Naive thymus-derived CD4-positive, alpha-beta T cell (primary cell): ENCODE measurements around the gene SHFL. TPM values are rescaled to one million over a fixed set of nuclear protein-coding genes. Genes with fewer than 3 reads are reported as not detected.

Experiments
- ATAC-seq: fragments of 150-1000 bp; cut with Tn5 transposase; 2 replicates; pipeline ENCODE4 v1.10.0; 2021; ENCODE audit warnings: mild to moderate bottlenecking, moderate library complexity
- CTCF ChIA-PET: fragments of 350-600 bp; sonication (Branson Sonifier 250); formaldehyde crosslinking; loops from one replicate; lab custom pipeline; 2021; ENCODE audit warnings: antibody characterized with exemption; lab: Charles Lee
- POLR2A ChIA-PET: fragments of 350-600 bp; sonication (Branson Sonifier 250); formaldehyde crosslinking; loops from one replicate; lab custom pipeline; 2021; ENCODE audit warnings: antibody characterized with exemption, inconsistent platforms; lab: Charles Lee
- DNase-seq, 9 donors: peaks; one replicate each; pipeline versions ENCODE4 v3.0.0 to v3.0.0-alpha.2; 2020 to 2022; ENCODE audit warnings: mixed read lengths in 1 of 9
- H3K27ac ChIP-seq: one replicate; pipeline ENCODE4 v1.7.0; 2013; ENCODE audit warnings: mild to moderate bottlenecking, low read depth, low read length, moderate library complexity
- H3K27me3 ChIP-seq, 2 donors: one replicate each; pipeline ENCODE4 v1.7.0; 2013; ENCODE audit warnings: low read length in 2 of 2, mild to moderate bottlenecking in 2 of 2, moderate library complexity in 2 of 2; ENCODE audit not compliant: control insufficient read depth in 2 of 2, insufficient read depth in 2 of 2
- H3K36me3 ChIP-seq, 3 experiments: 1 replicate in 2 of 3; 2 replicates in 1 of 3; pipeline ENCODE4 v1.7.0; 2013; ENCODE audit warnings: low read length in 3 of 3, mild to moderate bottlenecking in 3 of 3, moderate library complexity in 1 of 3; ENCODE audit not compliant: insufficient read depth in 3 of 3, control insufficient read depth in 2 of 3
- H3K4me1 ChIP-seq, 2 donors: one replicate each; pipeline ENCODE4 v1.7.0; 2013; ENCODE audit warnings: low read length in 2 of 2, mild to moderate bottlenecking in 2 of 2, moderate library complexity in 1 of 2; ENCODE audit not compliant: control insufficient read depth in 2 of 2, insufficient read depth in 2 of 2
- H3K4me3 ChIP-seq: 2 replicates; pipeline ENCODE4 v1.7.0; 2013; ENCODE audit warnings: mild to moderate bottlenecking, low read length
- H3K9me3 ChIP-seq, 3 experiments: 1 replicate in 2 of 3; 2 replicates in 1 of 3; pipeline ENCODE4 v1.7.0; 2013; ENCODE audit warnings: low read length in 3 of 3; ENCODE audit not compliant: control insufficient read depth in 2 of 3
- H3K27ac Mint-ChIP-seq, 9 donors: one replicate each; pipeline ENCODE4 v1.8.0; 2020 to 2022; ENCODE audit warnings: mixed read lengths in 9 of 9, mild to moderate bottlenecking in 8 of 9, moderate library complexity in 5 of 9, inconsistent platforms in 2 of 9
- H3K27me3 Mint-ChIP-seq, 5 donors: one replicate each; pipeline ENCODE4 v1.8.0; 2021 to 2022; ENCODE audit warnings: mixed read lengths in 5 of 5, mild to moderate bottlenecking in 1 of 5
- H3K36me3 Mint-ChIP-seq, 5 donors: one replicate each; pipeline ENCODE4 v1.8.0; 2020 to 2022; ENCODE audit warnings: mixed read lengths in 5 of 5, mild to moderate bottlenecking in 3 of 5, inconsistent platforms in 1 of 5
- H3K4me1 Mint-ChIP-seq, 7 donors: one replicate each; pipeline ENCODE4 v1.8.0; 2020 to 2022; ENCODE audit warnings: mixed read lengths in 7 of 7, mild to moderate bottlenecking in 3 of 7, inconsistent platforms in 1 of 7
- H3K4me3 Mint-ChIP-seq, 10 donors: one replicate each; pipeline ENCODE4 v1.8.0; 2020 to 2022; ENCODE audit warnings: mild to moderate bottlenecking in 10 of 10, mixed read lengths in 10 of 10, moderate library complexity in 6 of 10, inconsistent platforms in 2 of 10
- H3K9me3 Mint-ChIP-seq, 11 donors: one replicate each; pipeline ENCODE4 v1.8.0; 2020 to 2022; ENCODE audit warnings: mixed read lengths in 11 of 11, mild to moderate bottlenecking in 4 of 11, inconsistent platforms in 1 of 11, moderate library complexity in 1 of 11
- intact Hi-C, 2 donors: fragments of 100-400 bp; cut with micrococcal nuclease; formaldehyde crosslinking; loops; one replicate each; pipeline ENCODE4 v1.15.1; 2023
- polyA plus RNA-seq, 2 donors: library from polyadenylated mRNA; unstranded; fragments of 300-500 nt; fragmentation: Illumina TruSeq; gene quantifications; one replicate each; pipeline ENCODE4 v1.2.3, GENCODE V29; 2021
- total RNA-seq, 6 experiments: library from RNA in 5 of 6; stranded (reverse) in 5 of 6; gene quantifications; 1 replicate in 5 of 6; 2 replicates in 1 of 6; pipeline ENCODE4 v1.2.3 and lab custom pipeline; 2021 to 2026

The SHFL gene
- total and polyA plus RNA-seq, 7 experiments from 2014 or later = 37.0 to 112 (median 77.2) TPM

GRCh38 chr19:10045371-10045770, 40.7 kb upstream of the SHFL start:
- Histone ChIP-seq H3K4me3 (no peak overlapping the region), H3K27ac (no peak overlapping the region), H3K4me1 (no peaks in the 10 kb centered on the region), H3K27me3 (no peaks in the 10 kb centered on the region), H3K36me3 (no peaks in the 10 kb centered on the region), H3K9me3 (peaks cover 0 to 34% (median 0%) of the 10 kb centered on the region in 3 experiments)
- Mint-ChIP-seq H3K4me1 (peaks cover 0 to 7% (median 0%) of the 10 kb centered on the region in 7 donors), H3K27me3 (peaks cover 4 to 44% (median 38%) of the 10 kb centered on the region in 5 donors), H3K4me3 (no peak overlapping the region), H3K9me3 (peaks cover 0 to 51% (median 24%) of the 10 kb centered on the region in 11 donors), H3K27ac (peak overlapping the region in 1 of 9 donors; percentile 59), H3K36me3 (peaks cover 0 to 12% (median 3%) of the 10 kb centered on the region in 5 donors)
- CTCF ChIA-PET = no interaction called here
- intact Hi-C loops = no loop called here
- POLR2A ChIA-PET = no interaction called here
- ATAC-seq = no peak
- no peak for DNase-seq

- no peaks in the 10 kb centered on the region for H3K36me3 ChIP-seq
- Mint-ChIP-seq H3K36me3 (peaks cover 0 to 4% (median 0%) of the 10 kb centered on the region in 5 donors), H3K27me3 (peaks cover 4 to 12% (median 9%) of the 10 kb centered on the region in 5 donors), H3K4me1 (peaks cover 0 to 4% (median 0%) of the 10 kb centered on the region in 7 donors), H3K9me3 (peaks cover 0 to 11% (median 2%) of the 10 kb centered on the region in 11 donors), H3K27ac (no peak overlapping the region), H3K4me3 (no peak overlapping the region)
- intact Hi-C loops = no loop called here
- H3K27ac ChIP-seq = no peak overlapping the region
- no peak for ATAC-seq
- no peak overlapping the region for H3K4me3 ChIP-seq
- H3K9me3 ChIP-seq = peaks cover 0 to 8% (median 0%) of the 10 kb centered on the region in 3 experiments
- DNase-seq = no peak
- no peaks in the 10 kb centered on the region for H3K27me3 ChIP-seq
- ChIA-PET CTCF (no interaction called here), POLR2A (no interaction called here)
- H3K4me1 ChIP-seq = no peaks in the 10 kb centered on the region
Measured at GRCh38 chr19:10049626-10050025, 36.5 kb upstream of the SHFL start.

- H3K27me3 ChIP-seq = no peaks in the 10 kb centered on the region
- POLR2A ChIA-PET = no interaction called here
Measured at GRCh38 chr19:10052602-10053360, 33.3 kb upstream of the SHFL start.

DNA sequence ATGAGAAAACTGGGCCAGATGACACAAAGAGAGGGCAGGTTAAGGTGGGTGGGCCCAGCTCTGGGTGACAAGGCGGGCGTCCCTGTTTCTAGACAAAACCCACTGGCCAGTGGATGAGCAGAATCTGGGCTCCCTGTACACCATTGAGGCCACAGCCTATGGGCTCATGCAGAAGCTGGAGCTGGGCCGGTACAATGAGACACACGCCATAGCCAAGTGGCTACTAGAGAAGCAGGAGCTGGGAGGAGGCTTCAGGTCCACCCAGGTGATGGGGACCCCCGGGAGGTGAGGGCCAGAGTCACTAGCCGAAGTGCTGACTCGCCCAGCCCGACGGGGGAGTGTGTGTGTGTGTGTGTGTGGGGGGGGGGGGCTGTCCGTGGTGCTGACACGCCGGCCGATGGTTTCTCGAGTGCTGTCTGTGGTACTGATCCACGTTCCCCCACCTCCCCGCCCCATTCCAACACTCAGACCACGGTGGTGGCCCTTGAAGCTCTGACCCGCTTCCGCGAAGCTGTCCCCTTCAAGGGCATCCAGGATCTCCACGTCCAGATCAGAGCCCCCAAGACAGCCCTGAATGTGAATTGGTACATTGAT, 24.3 kb upstream of the SHFL start:
- H3K27ac ChIP-seq = no peak overlapping the region
- H3K27me3 Mint-ChIP-seq = peaks cover 9 to 37% (median 12%) of the 10 kb centered on the region in 5 donors
- DNase-seq (no peak), ATAC-seq (no peak)
- no peak overlapping the region for H3K4me3 Mint-ChIP-seq
- H3K9me3 Mint-ChIP-seq = peaks cover 0 to 5% (median 0%) of the 10 kb centered on the region in 11 donors
- POLR2A ChIA-PET = no interaction called here
- peaks cover 0 to 1% (median 0%) of the 10 kb centered on the region in 7 donors for H3K4me1 Mint-ChIP-seq
- intact Hi-C loops = no loop called here
- H3K27ac Mint-ChIP-seq = no peak overlapping the region
- H3K4me1 ChIP-seq = no peaks in the 10 kb centered on the region
- H3K9me3 ChIP-seq = no peaks in the 10 kb centered on the region
- no peaks in the 10 kb centered on the region for H3K36me3 ChIP-seq
- CTCF ChIA-PET = no interaction called here
- no peaks in the 10 kb centered on the region for H3K36me3 Mint-ChIP-seq
- no peak overlapping the region for H3K4me3 ChIP-seq
- no peaks in the 10 kb centered on the region for H3K27me3 ChIP-seq

More at GRCh38 chr19:10052602-10053360, 33.3 kb upstream of the SHFL start:
- H3K27ac Mint-ChIP-seq = no peak overlapping the region
- no peaks in the 10 kb centered on the region for H3K36me3 Mint-ChIP-seq
- no peak overlapping the region for H3K27ac ChIP-seq
- intact Hi-C loops = no loop called here
- ATAC-seq (no peak), DNase-seq (no peak)
- H3K4me1 Mint-ChIP-seq = peaks cover 0 to 6% (median 0%) of the 10 kb centered on the region in 7 donors
- no peak overlapping the region for H3K4me3 ChIP-seq
- H3K9me3 Mint-ChIP-seq = peaks cover 0 to 3% (median 0%) of the 10 kb centered on the region in 11 donors
- H3K4me3 Mint-ChIP-seq = no peak overlapping the region
- no peaks in the 10 kb centered on the region for H3K4me1 ChIP-seq
- H3K27me3 Mint-ChIP-seq = no peaks in the 10 kb centered on the region
- CTCF ChIA-PET = no interaction called here
- no peaks in the 10 kb centered on the region for H3K36me3 ChIP-seq
- no peaks in the 10 kb centered on the region for H3K9me3 ChIP-seq

- ATAC-seq (no peak), DNase-seq (no peak)
- Mint-ChIP-seq H3K9me3 (peaks cover 0 to 9% (median 0%) of the 10 kb centered on the region in 11 donors), H3K4me3 (no peak overlapping the region), H3K27ac (no peak overlapping the region), H3K4me1 (peaks cover 0 to 5% (median 0%) of the 10 kb centered on the region in 7 donors), H3K27me3 (peaks cover 0 to 18% (median 5%) of the 10 kb centered on the region in 5 donors), H3K36me3 (peaks cover 0 to 4% (median 0%) of the 10 kb centered on the region in 5 donors)
- intact Hi-C loops = no loop called here
- Histone ChIP-seq H3K9me3 (no peaks in the 10 kb centered on the region), H3K27ac (no peak overlapping the region), H3K4me1 (no peaks in the 10 kb centered on the region), H3K27me3 (no peaks in the 10 kb centered on the region), H3K36me3 (no peaks in the 10 kb centered on the region), H3K4me3 (no peak overlapping the region)
- POLR2A ChIA-PET = interaction anchor here (0.6 kb wide), 1 partner anchor 246 kb away, joined by 3 read pairs; no protein-coding TSS in a partner anchor
- CTCF ChIA-PET = no interaction called here
Measured at GRCh38 chr19:10068205-10068604, 17.9 kb upstream of the SHFL start.

DNA sequence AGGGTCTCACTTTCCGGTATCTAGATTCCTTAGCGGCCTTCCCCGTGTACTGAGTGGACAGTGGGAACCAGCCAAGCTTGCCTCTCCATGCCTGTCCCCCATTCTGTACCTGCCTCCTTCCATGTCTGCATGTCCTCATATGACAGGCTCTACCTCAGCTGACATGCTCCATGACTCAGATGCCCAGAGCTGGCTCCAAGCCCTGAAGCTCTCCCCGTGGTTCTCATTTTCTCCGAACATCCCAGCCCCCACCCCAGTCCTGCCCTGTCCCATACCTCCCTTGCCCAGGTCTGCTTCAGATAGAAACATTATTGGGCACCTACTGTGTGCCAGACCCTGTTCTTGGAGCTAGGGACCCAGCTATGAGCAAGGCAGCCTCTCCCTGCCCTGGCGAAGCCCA, 17.1 kb upstream of the SHFL start:
- no peak overlapping the region for H3K4me3 Mint-ChIP-seq

More for the DNA sequence above, 17.1 kb upstream of the SHFL start:
- ATAC-seq (no peak), DNase-seq (no peak)
- H3K36me3 ChIP-seq = no peaks in the 10 kb centered on the region
- peaks cover 0 to 5% (median 3%) of the 10 kb centered on the region in 3 experiments for H3K9me3 ChIP-seq
- CTCF ChIA-PET = interaction anchor here (0.7 kb wide), 1 partner anchor 843 kb away, joined by 3 read pairs; no protein-coding TSS in a partner anchor
- peaks cover 0 to 9% (median under 1%) of the 10 kb centered on the region in 11 donors for H3K9me3 Mint-ChIP-seq
- no peak overlapping the region for H3K4me3 ChIP-seq
- H3K4me1 ChIP-seq = no peaks in the 10 kb centered on the region
- intact Hi-C loops = no loop called here
- POLR2A ChIA-PET = no interaction called here
- H3K27me3 ChIP-seq = no peaks in the 10 kb centered on the region
- peaks cover 0 to 18% (median 5%) of the 10 kb centered on the region in 5 donors for H3K27me3 Mint-ChIP-seq
- H3K36me3 Mint-ChIP-seq = peaks cover 0 to 4% (median 0%) of the 10 kb centered on the region in 5 donors
- H3K27ac Mint-ChIP-seq = peak overlapping the region in 1 of 9 donors; percentile 54
- H3K4me1 Mint-ChIP-seq = peaks cover 0 to 5% (median 0%) of the 10 kb centered on the region in 7 donors
- no peak overlapping the region for H3K27ac ChIP-seq
